Endothelial cell of umbilical vein (primary cell): ENCODE measurements around the gene EML1. TPM values are rescaled to one million over a fixed set of nuclear protein-coding genes. Genes with fewer than 3 reads are reported as not detected.

ENCODE experiments used
- BruUV-seq: library from RNA; stranded (reverse); fragments of 400-500 nt; replicated peaks from 2 replicates; lab custom pipeline; 2021; lab: Mats Ljungman, UMichigan
- CTCF ChIA-PET: fragments of 300-600, 350-600 bp; sonication (Branson Sonifier 250); formaldehyde crosslinking; loops from one replicate; lab custom pipeline; 2021; ENCODE audit warnings: antibody characterized with exemption, inconsistent platforms; lab: Charles Lee
- POLR2A ChIA-PET: fragments of 300-600, 350-600 bp; sonication (Branson Sonifier 250); formaldehyde crosslinking; loops from one replicate; lab custom pipeline; 2021; ENCODE audit warnings: antibody characterized with exemption, inconsistent platforms; lab: Charles Lee
- DNase-seq: peaks from one replicate; pipeline ENCODE4 v3.0.0-alpha.2; 2011; ENCODE audit warnings: low read depth, low spot score
- FAIRE-seq: peaks from 2 replicates; lab custom pipeline; 2011; peaks lifted over from hg19 to GRCh38; lab: Jason Lieb, UNC
- H2AFZ ChIP-seq: 2 replicates; pipeline ENCODE4 v1.6.0; 2012; ENCODE audit warnings: low read depth, low read length, control low read depth, inconsistent platforms
- H3K27ac ChIP-seq: 2 replicates; pipeline ENCODE4 v1.5.1; 2011; ENCODE audit warnings: low read depth, mild to moderate bottlenecking, control low read depth, low read length, moderate library complexity; ENCODE audit not compliant: insufficient read depth
- H3K27me3 ChIP-seq, 2 experiments: 2 replicates each; pipeline versions ENCODE4 v1.6.0 to v1.6.1; 2011; ENCODE audit warnings: low read length in 2 of 2, mixed read lengths in 1 of 2; ENCODE audit not compliant: control insufficient read depth in 2 of 2, insufficient read depth in 2 of 2
- H3K36me3 ChIP-seq, 2 experiments: 2 replicates in 1 of 2; 3 replicates in 1 of 2; pipeline ENCODE4 v1.5.1; 2011; ENCODE audit warnings: low read length in 2 of 2, mild to moderate bottlenecking in 1 of 2, moderate library complexity in 1 of 2; ENCODE audit not compliant: control insufficient read depth in 2 of 2, insufficient read depth in 2 of 2; ENCODE audit errors: extremely low read depth in 1 of 2
- H3K4me1 ChIP-seq: 3 replicates; pipeline ENCODE4 v1.5.1; 2011; ENCODE audit warnings: mild to moderate bottlenecking, low read length; ENCODE audit not compliant: control insufficient read depth, insufficient read depth; ENCODE audit errors: extremely low read depth
- H3K4me2 ChIP-seq: 2 replicates; pipeline ENCODE4 v1.6.1; 2011; ENCODE audit warnings: low read length, control low read depth, mixed read lengths; ENCODE audit not compliant: insufficient read depth
- H3K4me3 ChIP-seq, 3 experiments: fragments of 200-600 bp in 1 of 3; sonication (generic), shearing (Covaris generic) in 1 of 3; replicated peaks in 1 of 3; 2 replicates each; pipeline ENCODE4 v1.5.1; 2011 to 2016; ENCODE audit warnings: control low read depth in 3 of 3, low read length in 3 of 3, mild to moderate bottlenecking in 2 of 3, inconsistent platforms in 1 of 3, low read depth in 1 of 3, moderate library complexity in 1 of 3; ENCODE audit not compliant: insufficient read depth in 1 of 3
- H3K79me2 ChIP-seq: 2 replicates; pipeline ENCODE4 v1.6.0; 2012; ENCODE audit warnings: low read length, inconsistent platforms; ENCODE audit not compliant: control insufficient read depth, insufficient read depth
- H3K9ac ChIP-seq: replicated peaks from 2 replicates; pipeline ENCODE3; 2011; ENCODE audit warnings: low read length, control low read depth; ENCODE audit not compliant: insufficient read depth; ENCODE audit errors: extremely low read depth
- H3K9me1 ChIP-seq: replicated peaks from 3 replicates; pipeline ENCODE4 v1.6.0; 2011; ENCODE audit warnings: mild to moderate bottlenecking, low read length; ENCODE audit not compliant: control insufficient read depth, insufficient read depth; ENCODE audit errors: extremely low read depth
- H3K9me3 ChIP-seq: replicated peaks from 2 replicates; pipeline ENCODE4 v1.5.1; 2012; ENCODE audit warnings: low read length, inconsistent platforms; ENCODE audit not compliant: control insufficient read depth, insufficient read depth
- H4K20me1 ChIP-seq: replicated peaks from 2 replicates; pipeline ENCODE3; 2011; ENCODE audit warnings: mild to moderate bottlenecking, low read length; ENCODE audit not compliant: control insufficient read depth, insufficient read depth; ENCODE audit errors: extremely low read depth
- CTCF ChIP-seq, 2 donors: IDR thresholded peaks; 1 replicate in 1 of 2; 2 replicates in 1 of 2; pipeline ENCODE4 v1.5.1; 2011; ENCODE audit warnings: low read length in 2 of 2, mild to moderate bottlenecking in 2 of 2, moderate library complexity in 2 of 2, control low read depth in 1 of 2, inconsistent platforms in 1 of 2, low read depth in 1 of 2; ENCODE audit not compliant: insufficient read depth in 1 of 2; ENCODE audit errors: extremely low read depth in 1 of 2
- EZH2 ChIP-seq: IDR thresholded peaks from 2 replicates; pipeline ENCODE4 v1.6.1; 2012; ENCODE audit warnings: borderline replicate concordance, low read depth, mild to moderate bottlenecking, moderate library complexity, low read length, inconsistent platforms; ENCODE audit not compliant: severe bottlenecking
- FOS ChIP-seq: IDR thresholded peaks from 2 replicates; pipeline ENCODE4 v1.6.1; 2011; ENCODE audit warnings: mild to moderate bottlenecking, low read length, moderate library complexity, borderline replicate concordance; ENCODE audit not compliant: insufficient read depth
- GATA2 ChIP-seq: IDR thresholded peaks from 2 replicates; pipeline ENCODE4 v1.7.0; 2011; ENCODE audit warnings: low read depth, mild to moderate bottlenecking, moderate library complexity, mixed read lengths, low read length; ENCODE audit not compliant: insufficient read length, insufficient read depth
- JUN ChIP-seq: IDR thresholded peaks from 2 replicates; pipeline ENCODE4 v1.6.1; 2011; ENCODE audit warnings: borderline replicate concordance, low read depth; ENCODE audit not compliant: insufficient read length, insufficient read depth
- MAX ChIP-seq: IDR thresholded peaks from 2 replicates; pipeline ENCODE4 v1.6.1; 2011; ENCODE audit not compliant: insufficient read depth, insufficient read length
- MYC ChIP-seq: IDR thresholded peaks from one replicate; pipeline ENCODE4 v1.6.1; 2011; ENCODE audit warnings: mild to moderate bottlenecking, low read depth, low read length
- POLR2A ChIP-seq: IDR thresholded peaks from 2 replicates; pipeline ENCODE4 v1.6.1; 2012; ENCODE audit warnings: low read depth, mild to moderate bottlenecking, control low read depth, low read length
- POLR2AphosphoS5 ChIP-seq: IDR thresholded peaks from 2 replicates; pipeline ENCODE4 v1.6.1; 2012; ENCODE audit warnings: low read depth, mild to moderate bottlenecking, control low read depth, low read length, moderate library complexity; ENCODE audit not compliant: insufficient read depth
- dilution Hi-C: fragments of 300-500 bp; cut with MboI; formaldehyde crosslinking; loops from one replicate; pipeline ENCODE4 v1.15.0; 2019; ENCODE audit warnings: low sequenced_read_pairs; ENCODE audit not compliant: extremely low pct_ligation_motif_present
- intact Hi-C: fragments of 100-400 bp; cut with micrococcal nuclease; formaldehyde crosslinking; loops from one replicate; pipeline ENCODE4 v1.10.0; 2022
- polyA plus RNA-seq, 4 experiments: library from polyadenylated mRNA; depleted of rRNA in 3 of 4; stranded (reverse) in 3 of 4; unstranded in 1 of 4; fragments of >200 nt; gene quantifications; 2 replicates each; pipeline versions ENCODE4 v1.2.1 to v1.2.3, GENCODE V29; 2011 to 2012; ENCODE audit warnings: missing spikeins in 1 of 4
- total RNA-seq: library from RNA; stranded (reverse); gene quantifications from 2 replicates; pipeline ENCODE4 v1.2.3, GENCODE V29; 2021

The EML1 gene
- total and polyA plus RNA-seq, 2 donors (not counting 3 experiments of a cell fraction or from before 2014, with no cell fraction given), result 22.9 to 33.0 TPM

- no peaks in the 10 kb centered on the region for H3K9me1 ChIP-seq
- no peak overlapping the region for H2AFZ ChIP-seq
- ChIA-PET CTCF (interaction anchor here (1.0 kb wide), 1 partner anchor 70 kb away, joined by 3 read pairs; no protein-coding TSS in a partner anchor), POLR2A (no interaction called here)
- dilution Hi-C loops, result no loop called here
- H3K36me3 ChIP-seq, result no peaks in the 10 kb centered on the region
- H4K20me1 ChIP-seq, result no peaks in the 10 kb centered on the region
- H3K9ac ChIP-seq, result no peak overlapping the region
- FAIRE-seq (no peak), DNase-seq (no peak)
- H3K4me1 ChIP-seq, result no peaks in the 10 kb centered on the region
- BruUV-seq, result no TSS peak
- H3K9me3 ChIP-seq, result no peaks in the 10 kb centered on the region
- H3K27ac ChIP-seq, result no peak overlapping the region
- no peak for TF ChIP-seq JUN
- TF ChIP-seq EZH2, result no peak
- TF ChIP-seq MAX, result no peak
- no peak for TF ChIP-seq POLR2A
- no peak for TF ChIP-seq POLR2AphosphoS5
- TF ChIP-seq CTCF (IDR thresholded peaks at IDR 0.05; ENCODE audit: extremely low read depth in 1 of 2, insufficient read depth in 1 of 2, low read depth in 1 of 2, low read length in 2 of 2), result no peak
- TF ChIP-seq GATA2, result no peak
- TF ChIP-seq MYC, result no peak
- TF ChIP-seq FOS, result no peak
- H3K4me3 ChIP-seq, result no peak overlapping the region
- intact Hi-C loops, result no loop called here
- H3K27me3 ChIP-seq, result no peaks in the 10 kb centered on the region
- no peak overlapping the region for H3K4me2 ChIP-seq
- H3K79me2 ChIP-seq, result no peaks in the 10 kb centered on the region
These were observed 36.2 kb downstream of the EML1 start for GRCh38 chr14:99829450-99829849.
